ENCODE measurements around the gene FRMD4A. TPM values are rescaled to one million over a fixed set of nuclear protein-coding genes. Genes with fewer than 3 reads are reported as not detected.

Gene FRMD4A
- total and polyA plus RNA-seq, 2 of the 4 experiments (the other 2 are of a cell fraction), result 30.3 to 68.8 TPM

DNA sequence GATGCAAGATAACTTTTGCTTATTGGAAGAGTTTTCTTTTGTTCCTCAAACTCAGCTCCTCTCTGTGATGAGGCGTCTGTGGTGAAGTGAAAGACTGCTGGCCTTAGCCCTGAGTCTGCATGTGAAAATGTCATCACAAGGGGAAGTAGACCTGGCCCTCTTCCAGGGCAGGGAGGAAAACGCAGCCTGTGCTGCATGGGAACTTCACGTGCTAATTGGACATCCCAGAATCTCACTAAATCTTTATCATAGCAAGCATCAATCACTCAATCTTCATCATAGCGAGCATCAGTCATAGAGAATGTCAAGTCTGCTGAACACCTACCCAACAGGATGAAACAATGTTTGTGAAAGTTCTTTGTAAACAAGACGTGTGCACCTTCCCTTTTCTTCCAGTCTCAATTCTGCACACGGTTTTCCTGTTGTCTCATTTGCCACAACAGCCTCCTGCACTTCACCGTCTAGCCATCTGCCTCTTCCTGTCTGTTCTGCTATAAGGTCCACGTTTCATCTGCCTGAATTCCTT, 314.6 kb downstream of the FRMD4A start:
- Histone ChIP-seq H2AFZ (replicated peaks; ENCODE audit: low read length, poor library complexity) (peak overlapping the region; percentile 64), H3K9me3 (ENCODE audit: control insufficient read depth, insufficient read depth, low read length) (no peaks in the 10 kb centered on the region), H3K23ac (ENCODE audit: low read depth, low read length) (peak overlapping the region; percentile 10; the same call in 1 of the 2 replicates), H2BK15ac (ENCODE audit: low read depth, low read length) (peak overlapping the region; percentile 24), H3K4me1 (ENCODE audit: control insufficient read depth, insufficient read depth, low read length) (no peaks in the 10 kb centered on the region; the same call in 1 of the 2 replicates), H2BK5ac (ENCODE audit: low read depth, low read length, poor library complexity, severe bottlenecking) (no peak overlapping the region), H4K20me1 (ENCODE audit: insufficient read depth, low read length) (no peaks in the 10 kb centered on the region), H3K4me2 (ENCODE audit: low read depth, low read length) (no peak overlapping the region), H4K91ac (ENCODE audit: insufficient read depth, low read depth, low read length) (no peak overlapping the region; the same call in 1 of the 2 replicates), H3K4me3 (ENCODE audit: insufficient read depth, low read depth, low read length) (no peak overlapping the region), H4K8ac (ENCODE audit: low read depth in 2 of 2, low read length in 2 of 2) (no peak overlapping the region), H3K79me1 (ENCODE audit: low read depth in 1 of 2, low read length in 2 of 2) (no peaks in the 10 kb centered on the region), H3K56ac (ENCODE audit: extremely low read depth, insufficient read depth, low read length) (no peak overlapping the region), H3K9me1 (ENCODE audit: insufficient read depth, low read length) (peaks cover 19% of the 10 kb centered on the region; the same call in 1 of the 2 replicates), H3K14ac (replicated peaks; ENCODE audit: low read depth, low read length) (peak overlapping the region; percentile 63; the same call in 1 of the 2 replicates), H2AK5ac (ENCODE audit: low read depth, low read length) (peak overlapping the region; percentile 72; the same call in 1 of the 2 replicates), H4K5ac (ENCODE audit: low read depth, low read length) (no peak overlapping the region), H3K18ac (ENCODE audit: low read depth, low read length) (peak overlapping the region; percentile 45; the same call in 1 of the 2 replicates), H3K9ac (ENCODE audit: low read depth, low read length) (no peak overlapping the region), H3K27ac (ENCODE audit: insufficient read depth, low read length) (no peak overlapping the region), H3K4ac (ENCODE audit: low read depth, low read length) (peak overlapping the region; percentile 22), H2AK9ac (replicated peaks; ENCODE audit: low read depth, low read length, poor library complexity) (no peak overlapping the region), H2BK20ac (ENCODE audit: low read depth, low read length) (peak overlapping the region; percentile 55; the same call in 1 of the 2 replicates), H3K36me3 (ENCODE audit: control insufficient read depth, insufficient read depth, low read length) (no peaks in the 10 kb centered on the region), H2BK120ac (ENCODE audit: low read depth, low read length) (peak overlapping the region; percentile 12; the same call in 1 of the 2 replicates), H3K27me3 (ENCODE audit: control insufficient read depth, insufficient read depth, low read length) (no peaks in the 10 kb centered on the region)
- no TSS peak for BruUV-seq (replicated peaks)
- 80% methylated on average over 2 of the region's 8 CpGs; no CpG with 5 or more reads in 1 of the 2 experiments for WGBS, 2 experiments (ENCODE audit: extremely low coverage in 2 of 2, insufficient read length in 1 of 2)
- DNase-seq, result peak; percentile 54
- TF ChIP-seq, protein P1, sequence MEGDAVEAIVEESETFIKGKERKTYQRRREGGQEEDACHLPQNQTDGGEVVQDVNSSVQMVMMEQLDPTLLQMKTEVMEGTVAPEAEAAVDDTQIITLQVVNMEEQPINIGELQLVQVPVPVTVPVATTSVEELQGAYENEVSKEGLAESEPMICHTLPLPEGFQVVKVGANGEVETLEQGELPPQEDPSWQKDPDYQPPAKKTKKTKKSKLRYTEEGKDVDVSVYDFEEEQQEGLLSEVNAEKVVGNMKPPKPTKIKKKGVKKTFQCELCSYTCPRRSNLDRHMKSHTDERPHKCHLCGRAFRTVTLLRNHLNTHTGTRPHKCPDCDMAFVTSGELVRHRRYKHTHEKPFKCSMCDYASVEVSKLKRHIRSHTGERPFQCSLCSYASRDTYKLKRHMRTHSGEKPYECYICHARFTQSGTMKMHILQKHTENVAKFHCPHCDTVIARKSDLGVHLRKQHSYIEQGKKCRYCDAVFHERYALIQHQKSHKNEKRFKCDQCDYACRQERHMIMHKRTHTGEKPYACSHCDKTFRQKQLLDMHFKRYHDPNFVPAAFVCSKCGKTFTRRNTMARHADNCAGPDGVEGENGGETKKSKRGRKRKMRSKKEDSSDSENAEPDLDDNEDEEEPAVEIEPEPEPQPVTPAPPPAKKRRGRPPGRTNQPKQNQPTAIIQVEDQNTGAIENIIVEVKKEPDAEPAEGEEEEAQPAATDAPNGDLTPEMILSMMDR (conservative IDR thresholded peaks at IDR 0.05; ENCODE audit: low read depth, low read length), result no peak
- TF ChIP-seq NFE2L2 (IDR thresholded peaks at IDR 0.05; ENCODE audit: low read depth, low read length), result no peak
- no peak for TF ChIP-seq CEBPB (IDR thresholded peaks at IDR 0.05; ENCODE audit: low read depth, low read length)
- TF ChIP-seq, protein P2, sequence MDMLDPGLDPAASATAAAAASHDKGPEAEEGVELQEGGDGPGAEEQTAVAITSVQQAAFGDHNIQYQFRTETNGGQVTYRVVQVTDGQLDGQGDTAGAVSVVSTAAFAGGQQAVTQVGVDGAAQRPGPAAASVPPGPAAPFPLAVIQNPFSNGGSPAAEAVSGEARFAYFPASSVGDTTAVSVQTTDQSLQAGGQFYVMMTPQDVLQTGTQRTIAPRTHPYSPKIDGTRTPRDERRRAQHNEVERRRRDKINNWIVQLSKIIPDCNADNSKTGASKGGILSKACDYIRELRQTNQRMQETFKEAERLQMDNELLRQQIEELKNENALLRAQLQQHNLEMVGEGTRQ (IDR thresholded peaks at IDR 0.05; ENCODE audit: low read depth, low read length), result no peak
- no peak for TF ChIP-seq MXI1 (IDR thresholded peaks at IDR 0.05; ENCODE audit: borderline replicate concordance, low read depth, low read length)
- no peak for TF ChIP-seq RAD21 (IDR thresholded peaks at IDR 0.05; ENCODE audit: low read length)
- TF ChIP-seq, protein P3, sequence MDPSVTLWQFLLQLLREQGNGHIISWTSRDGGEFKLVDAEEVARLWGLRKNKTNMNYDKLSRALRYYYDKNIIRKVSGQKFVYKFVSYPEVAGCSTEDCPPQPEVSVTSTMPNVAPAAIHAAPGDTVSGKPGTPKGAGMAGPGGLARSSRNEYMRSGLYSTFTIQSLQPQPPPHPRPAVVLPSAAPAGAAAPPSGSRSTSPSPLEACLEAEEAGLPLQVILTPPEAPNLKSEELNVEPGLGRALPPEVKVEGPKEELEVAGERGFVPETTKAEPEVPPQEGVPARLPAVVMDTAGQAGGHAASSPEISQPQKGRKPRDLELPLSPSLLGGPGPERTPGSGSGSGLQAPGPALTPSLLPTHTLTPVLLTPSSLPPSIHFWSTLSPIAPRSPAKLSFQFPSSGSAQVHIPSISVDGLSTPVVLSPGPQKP (IDR thresholded peaks at IDR 0.05; ENCODE audit: borderline replicate concordance, low read depth, low read length), result no peak
- TF ChIP-seq BHLHE40 (IDR thresholded peaks at IDR 0.05; ENCODE audit: low read depth, low read length), result no peak
- POLR2A ChIA-PET (ENCODE audit: unreplicated experiment), result no interaction called here
- ATAC-seq (ENCODE audit: low read depth), result no peak
- CTCF ChIA-PET, result no interaction called here
- dilution Hi-C loops (cut with HindIII; ENCODE audit: low sequenced_read_pairs, unreplicated experiment) (no loop called here), in situ Hi-C loops (cut with MboI; ENCODE audit: low sequenced_read_pairs) (no loop called here), intact Hi-C loops (cut with micrococcal nuclease) (no loop called here)

All from IMR-90 (cell line).